ENCODE data around the gene IARS2. TPM values are rescaled to one million over a fixed set of nuclear protein-coding genes. Genes with fewer than 3 reads are reported as not detected.

IARS2 gene
- total RNA-seq, 4 donors from 2014 or later, result 86.1 to 100 (median 90.8) TPM

GRCh38 chr1:220123889-220124288 is 30.0 kb downstream of the IARS2 start:
- no peak for TF ChIP-seq CTCF (IDR thresholded peaks at IDR 0.05; ENCODE audit: low read depth)

GRCh38 chr1:220124542-220124941 is 30.6 kb downstream of the IARS2 start:
- TF ChIP-seq CTCF (IDR thresholded peaks at IDR 0.05; ENCODE audit: low read depth), result no peak

- TF ChIP-seq CTCF (IDR thresholded peaks at IDR 0.05; ENCODE audit: low read depth), result no peak
Measured at GRCh38 chr1:220127076-220127475, 33.1 kb downstream of the IARS2 start.

- TF ChIP-seq CTCF (IDR thresholded peaks at IDR 0.05; ENCODE audit: low read depth), result no peak
Measured at GRCh38 chr1:220129479-220130210, 35.7 kb downstream of the IARS2 start.

GRCh38 chr1:220135755-220136154 is 41.8 kb downstream of the IARS2 start:
- no peak for TF ChIP-seq CTCF (IDR thresholded peaks at IDR 0.05; ENCODE audit: low read depth)

GRCh38 chr1:220137019-220137786 is 43.3 kb downstream of the IARS2 start:
- no peak for TF ChIP-seq CTCF (IDR thresholded peaks at IDR 0.05; ENCODE audit: low read depth)

- no peak for TF ChIP-seq CTCF (IDR thresholded peaks at IDR 0.05; ENCODE audit: low read depth)
Measured at GRCh38 chr1:220139966-220140365, 46.0 kb downstream of the IARS2 start.

Measured in subcutaneous adipose tissue (tissue), 4 donors.